GM23248 (cell line): ENCODE data around the gene WDR89. TPM values are rescaled to one million over a fixed set of nuclear protein-coding genes. Genes with fewer than 3 reads are reported as not detected.
A peak's percentile ranks its signal among the peaks of the same experiment; 100 is the strongest.

ENCODE experiments used
- DNase-seq: peaks from one replicate; pipeline ENCODE4 v3.0.0-alpha.2; 2015
- H2AFZ ChIP-seq: fragments of 200-600 bp; sonication (generic); 2 replicates; pipeline ENCODE4 v1.6.1; 2016; ENCODE audit warnings: antibody characterized with exemption
- H3F3A ChIP-seq: fragments of 200-600 bp; sonication (generic); 2 replicates; pipeline ENCODE4 v1.6.1; 2016; ENCODE audit warnings: mild to moderate bottlenecking, antibody characterized with exemption, mixed run types; ENCODE audit not compliant: insufficient read depth
- H3K27ac ChIP-seq: fragments of 200-600 bp; sonication (generic); 2 replicates; pipeline ENCODE4 v1.5.1; 2016; ENCODE audit warnings: mild to moderate bottlenecking
- H3K27me3 ChIP-seq: fragments of 200-600 bp; sonication (generic); replicated peaks from 2 replicates; pipeline ENCODE4 v1.6.1; 2016; ENCODE audit warnings: mild to moderate bottlenecking; ENCODE audit not compliant: insufficient read depth
- H3K36me3 ChIP-seq: fragments of 200-600 bp; sonication (generic); 2 replicates; pipeline ENCODE4 v1.6.1; 2016; ENCODE audit warnings: low read depth, mild to moderate bottlenecking
- H3K4me1 ChIP-seq: fragments of 200-600 bp; sonication (generic); 2 replicates; pipeline ENCODE4 v1.6.1; 2016; ENCODE audit warnings: mild to moderate bottlenecking; ENCODE audit not compliant: insufficient read depth
- H3K4me2 ChIP-seq: fragments of 200-600 bp; sonication (generic); one replicate; pipeline ENCODE4 v1.6.1; 2016; ENCODE audit warnings: mild to moderate bottlenecking; ENCODE audit not compliant: unreplicated experiment
- H3K4me3 ChIP-seq: fragments of 200-600 bp; sonication (generic); 2 replicates; pipeline ENCODE4 v1.5.1; 2016; ENCODE audit warnings: mild to moderate bottlenecking
- H3K79me2 ChIP-seq: fragments of 200-600 bp; sonication (generic); 2 replicates; pipeline ENCODE4 v1.6.1; 2016; ENCODE audit warnings: mild to moderate bottlenecking; ENCODE audit not compliant: insufficient read depth
- H3K9ac ChIP-seq: fragments of 200-600 bp; sonication (generic); 2 replicates; pipeline ENCODE4 v1.6.1; 2016; ENCODE audit warnings: mild to moderate bottlenecking
- H3K9me2 ChIP-seq: fragments of 200-600 bp; sonication (generic); 2 replicates; pipeline ENCODE4 v1.6.1; 2016; ENCODE audit warnings: mixed run types, mild to moderate bottlenecking, moderate library complexity; ENCODE audit not compliant: insufficient read depth
- H3K9me3 ChIP-seq: fragments of 200-600 bp; sonication (generic); one replicate; pipeline ENCODE4 v1.6.1; 2017; ENCODE audit warnings: low read depth
- H4K20me1 ChIP-seq: fragments of 200-600 bp; sonication (generic); 2 replicates; pipeline ENCODE4 v1.6.0; 2016; ENCODE audit not compliant: insufficient read depth
- EZH2 ChIP-seq: fragments of 200-600 bp; sonication (generic); IDR thresholded peaks from 2 replicates; pipeline ENCODE4 v1.6.1; 2018; ENCODE audit warnings: antibody characterized with exemption, mild to moderate bottlenecking; ENCODE audit not compliant: insufficient read depth, poor library complexity, severe bottlenecking
- EZH2phosphoT487 ChIP-seq: fragments of 200-600 bp; sonication (generic); IDR thresholded peaks from 2 replicates; pipeline ENCODE4 v1.6.1; 2018; ENCODE audit warnings: antibody characterized with exemption, moderate library complexity, mild to moderate bottlenecking, low read depth; ENCODE audit not compliant: insufficient read depth
- WGBS, 2 experiments: methylation state at CpG; one replicate each; pipeline ENCODE4 v1.1.6; 2015 to 2017; ENCODE audit warnings: low lambda C conversion rate in 2 of 2, low coverage in 1 of 2; ENCODE audit errors: missing lambda C conversion rate in 2 of 2; 5-methylcytosine and 5-hydroxymethylcytosine counted together
- in situ Hi-C: fragments of 300-500 bp; cut with MboI; formaldehyde crosslinking; loops from 2 replicates; pipeline ENCODE4 v1.15.0; 2020
- polyA plus RNA-seq: library from polyadenylated mRNA; unstranded; fragments of >200 nt; fragmentation: Nextera tagmentation; extraction: Ambion mirVana; gene quantifications from 2 replicates; pipeline ENCODE4 v1.2.1, GENCODE V29; 2016
- total RNA-seq: library from RNA; depleted of rRNA; stranded (reverse); fragments of >200 nt; shearing (Covaris generic); gene quantifications from 2 replicates; pipeline ENCODE4 v1.2.3, GENCODE V29; 2014

Gene WDR89
- total and polyA plus RNA-seq, 2 experiments from 2014 or later = 6.9 to 7.0 TPM

DNA sequence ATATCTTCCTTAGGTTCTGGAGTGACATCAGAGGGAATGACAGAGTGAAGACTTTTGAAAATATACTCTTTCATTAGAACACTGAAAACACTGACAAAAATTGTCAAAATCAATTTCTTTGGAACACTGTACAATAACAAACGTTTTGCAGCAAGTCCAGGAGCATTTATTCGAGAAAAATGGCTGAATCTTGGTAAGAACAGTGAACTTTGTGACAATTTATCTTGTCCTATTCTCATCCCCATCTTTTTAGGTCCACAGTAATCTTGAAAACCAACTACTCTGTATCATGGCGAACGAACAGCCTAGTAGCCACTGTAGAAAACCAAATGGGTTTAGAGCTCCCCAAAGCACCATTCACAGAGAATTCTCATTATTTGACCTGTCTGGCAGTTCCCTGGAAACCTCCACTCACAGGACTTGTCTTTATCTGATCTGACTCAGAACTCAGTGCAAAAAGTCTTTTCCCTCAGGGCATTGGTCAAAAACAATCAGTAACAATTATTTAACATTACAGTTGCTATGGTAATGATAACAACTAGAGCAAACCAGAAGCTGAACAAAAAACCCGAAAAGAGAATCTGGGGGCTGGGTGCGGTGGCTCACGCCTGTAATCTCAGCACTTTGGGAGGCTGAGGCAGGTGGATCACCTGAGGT lies 78.2 kb downstream of the WDR89 start:
- no peaks in the 10 kb centered on the region for H3K4me1 ChIP-seq
- no peaks in the 10 kb centered on the region for H3K9me2 ChIP-seq
- no peak overlapping the region for H2AFZ ChIP-seq
- no peaks in the 10 kb centered on the region for H3K79me2 ChIP-seq
- H3K36me3 ChIP-seq = no peaks in the 10 kb centered on the region
- H3F3A ChIP-seq = no peaks in the 10 kb centered on the region
- no peak overlapping the region for H3K9ac ChIP-seq
- in situ Hi-C loops = no loop called here
- DNase-seq = peak; percentile 58
- WGBS, 2 experiments = 57 to 60% methylated on average over 7 of the region's 7 CpGs
- H3K27me3 ChIP-seq = peaks cover 14% of the 10 kb centered on the region
- no peaks in the 10 kb centered on the region for H4K20me1 ChIP-seq
- no peak overlapping the region for H3K27ac ChIP-seq
- H3K9me3 ChIP-seq = no peaks in the 10 kb centered on the region
- H3K4me3 ChIP-seq = no peak overlapping the region
- H3K4me2 ChIP-seq = no peak overlapping the region
- TF ChIP-seq EZH2phosphoT487 (no peak), EZH2 (no peak)

DNA sequence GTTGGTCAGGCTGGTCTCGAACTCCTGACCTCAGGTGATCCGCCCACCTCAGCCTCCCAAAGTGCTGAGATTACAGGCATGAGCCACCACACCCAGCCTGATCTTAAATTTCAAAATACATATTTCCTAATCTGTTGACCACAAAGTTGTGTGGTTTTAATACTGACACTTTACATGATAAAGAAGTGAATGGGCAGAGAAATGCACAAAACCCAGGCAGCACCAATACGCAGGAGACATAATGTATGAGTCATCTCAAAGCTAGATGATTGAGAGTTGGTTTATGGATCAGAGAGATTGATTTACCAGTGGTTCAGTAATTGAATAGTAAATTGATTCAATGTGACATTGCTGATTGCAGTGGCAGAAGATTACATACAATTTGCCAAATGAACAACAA lies 79.3 kb downstream of the WDR89 start:
- 45 to 56% methylated on average over 3 of the region's 3 CpGs for WGBS, 2 experiments
- no peaks in the 10 kb centered on the region for H3K9me2 ChIP-seq
- no peaks in the 10 kb centered on the region for H3F3A ChIP-seq
- no peaks in the 10 kb centered on the region for H3K36me3 ChIP-seq
- H2AFZ ChIP-seq = no peak overlapping the region
- H3K4me1 ChIP-seq = no peaks in the 10 kb centered on the region
- H3K79me2 ChIP-seq = no peaks in the 10 kb centered on the region
- DNase-seq = no peak
- H3K4me2 ChIP-seq = no peak overlapping the region
- peaks cover 14% of the 10 kb centered on the region for H3K27me3 ChIP-seq
- H3K27ac ChIP-seq = no peak overlapping the region
- in situ Hi-C loops = no loop called here
- H3K9me3 ChIP-seq = no peaks in the 10 kb centered on the region
- no peak overlapping the region for H3K9ac ChIP-seq
- H4K20me1 ChIP-seq = no peaks in the 10 kb centered on the region
- TF ChIP-seq EZH2phosphoT487 (no peak), EZH2 (no peak)
- no peak overlapping the region for H3K4me3 ChIP-seq

DNA sequence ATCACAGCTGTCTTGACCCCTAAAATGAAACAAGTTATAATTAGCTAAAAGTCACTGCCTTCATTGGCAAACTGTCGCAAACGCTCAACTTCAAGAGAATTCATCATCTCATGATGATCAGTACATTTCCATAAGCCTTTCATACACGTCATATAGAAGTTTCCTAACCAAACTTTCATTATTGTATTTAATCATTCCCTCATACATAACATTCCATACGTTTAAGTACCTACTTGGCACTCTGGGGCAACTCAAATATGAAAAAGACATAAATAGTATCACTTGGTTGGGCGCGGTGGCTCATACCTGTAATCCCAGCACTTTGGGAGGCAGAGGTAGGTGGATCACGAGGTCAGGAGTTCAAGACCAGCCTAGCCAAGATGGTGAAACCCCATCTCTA lies 86.1 kb downstream of the WDR89 start:
- Histone ChIP-seq H3F3A (peaks cover 8% of the 10 kb centered on the region; the same call in 1 of the 2 replicates), H3K27me3 (no peaks in the 10 kb centered on the region), H3K27ac (no peak overlapping the region), H4K20me1 (no peaks in the 10 kb centered on the region), H3K79me2 (no peaks in the 10 kb centered on the region), H2AFZ (no peak overlapping the region), H3K4me3 (no peak overlapping the region), H3K9me2 (no peaks in the 10 kb centered on the region), H3K9ac (no peak overlapping the region), H3K9me3 (no peaks in the 10 kb centered on the region), H3K4me2 (no peak overlapping the region), H3K36me3 (no peaks in the 10 kb centered on the region), H3K4me1 (no peaks in the 10 kb centered on the region)
- in situ Hi-C loops = no loop called here
- DNase-seq = no peak
- WGBS, 2 experiments = 69 to 71% methylated on average over 7 of the region's 7 CpGs
- TF ChIP-seq EZH2 (no peak), EZH2phosphoT487 (no peak)

DNA sequence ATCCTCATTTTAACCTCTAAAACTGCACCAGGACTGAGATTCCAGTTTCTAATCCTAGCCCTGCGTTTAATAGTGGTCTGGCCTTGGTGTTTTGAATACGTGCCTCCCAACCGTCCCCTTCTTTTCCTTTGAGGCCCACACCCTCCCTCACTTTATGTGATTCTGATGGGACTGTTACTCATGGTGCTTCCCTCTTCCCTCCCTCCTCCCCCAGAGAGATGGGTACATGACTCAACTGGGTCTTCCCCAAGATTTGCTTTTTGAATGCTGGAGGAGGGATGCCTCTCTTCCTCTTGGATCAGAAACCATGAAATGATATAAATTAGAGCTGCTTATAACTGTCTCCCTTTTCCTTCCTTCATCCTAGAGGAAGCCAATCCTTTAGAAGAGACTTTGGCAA lies 90.3 kb downstream of the WDR89 start:
- no peak overlapping the region for H3K4me3 ChIP-seq
- peaks cover 8% of the 10 kb centered on the region; the same call in 1 of the 2 replicates for H3F3A ChIP-seq
- H3K4me2 ChIP-seq = peak overlapping the region; percentile 50
- no peaks in the 10 kb centered on the region for H3K9me3 ChIP-seq
- H3K36me3 ChIP-seq = no peaks in the 10 kb centered on the region
- H3K4me1 ChIP-seq = no peaks in the 10 kb centered on the region
- 3% methylated on average over 3 of the region's 3 CpGs for WGBS, 2 experiments
- no peaks in the 10 kb centered on the region for H4K20me1 ChIP-seq
- in situ Hi-C loops = no loop called here
- no peak for TF ChIP-seq EZH2phosphoT487
- no peak for TF ChIP-seq EZH2
- H3K9ac ChIP-seq = no peak overlapping the region
- H3K9me2 ChIP-seq = no peaks in the 10 kb centered on the region
- H2AFZ ChIP-seq = peak overlapping the region; percentile 63
- no peaks in the 10 kb centered on the region for H3K79me2 ChIP-seq
- DNase-seq = peak; percentile 65
- no peaks in the 10 kb centered on the region for H3K27me3 ChIP-seq
- no peak overlapping the region for H3K27ac ChIP-seq
